ENCODE results near the gene COX17.

The COX17 gene

GRCh38 chr3:119642746-119643473 lies 34.3 kb downstream of the COX17 start:
- no peak for DNase-seq

DNA sequence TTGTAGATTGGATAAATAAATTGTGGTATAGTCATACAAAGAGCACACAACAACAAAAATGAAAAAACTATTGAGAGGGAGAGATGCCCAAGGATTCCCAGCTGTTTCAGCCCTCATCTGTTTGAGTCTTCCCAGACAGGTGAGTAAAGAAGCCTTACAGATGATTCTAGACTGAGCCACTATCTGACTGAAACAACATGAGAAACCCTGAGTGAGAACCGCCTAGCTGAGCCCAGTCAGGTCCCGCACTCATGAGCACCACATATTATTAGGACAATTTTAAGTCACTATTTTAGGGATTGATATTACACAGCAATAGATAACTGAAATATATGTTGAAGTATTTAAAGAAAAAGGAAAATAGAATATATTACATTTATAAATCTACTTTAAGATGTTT lies 35.8 kb downstream of the COX17 start:
- DNase-seq: no peak

- no peak for DNase-seq
These were observed 37.5 kb downstream of the COX17 start for GRCh38 chr3:119639494-119640350.

- peak; percentile 16 for DNase-seq
These were observed 39.3 kb downstream of the COX17 start for GRCh38 chr3:119637679-119638477.

DNA sequence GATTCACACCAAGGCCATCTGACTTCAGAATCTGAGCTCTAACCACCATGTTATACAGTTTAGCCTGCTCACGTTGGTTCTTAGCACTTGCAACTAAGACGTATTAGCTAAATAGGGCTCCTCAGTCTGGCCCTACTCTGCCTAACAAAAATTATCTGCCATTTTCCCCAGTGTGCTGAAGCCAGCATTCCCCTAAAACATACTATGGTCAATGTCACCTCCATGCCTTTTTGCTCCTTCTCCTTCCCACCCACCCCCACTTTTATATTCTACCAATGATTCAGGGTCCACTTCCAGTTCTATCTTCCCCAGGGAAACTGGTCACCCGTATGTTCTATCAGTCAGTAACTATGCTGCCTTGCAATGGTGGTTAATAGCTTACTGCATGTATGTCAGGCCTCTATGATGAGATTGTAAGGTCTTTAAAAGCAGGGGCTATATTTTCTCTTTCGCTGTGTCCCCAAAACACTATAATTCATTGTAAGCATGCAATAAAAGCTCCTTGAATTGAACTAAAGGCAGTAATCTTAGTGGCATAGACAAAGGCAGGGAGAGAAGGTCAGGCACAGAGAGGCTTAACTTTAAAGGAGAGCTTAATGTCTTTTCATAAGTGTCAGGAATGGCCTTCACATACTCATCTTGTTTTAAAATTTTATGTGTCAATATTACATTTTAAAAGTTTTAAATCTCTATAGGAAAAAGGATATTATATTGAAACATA lies 40.2 kb downstream of the COX17 start:
- DNase-seq: no peak

- DNase-seq: no peak
These were observed 41.0 kb downstream of the COX17 start for GRCh38 chr3:119636249-119636648.

DNA sequence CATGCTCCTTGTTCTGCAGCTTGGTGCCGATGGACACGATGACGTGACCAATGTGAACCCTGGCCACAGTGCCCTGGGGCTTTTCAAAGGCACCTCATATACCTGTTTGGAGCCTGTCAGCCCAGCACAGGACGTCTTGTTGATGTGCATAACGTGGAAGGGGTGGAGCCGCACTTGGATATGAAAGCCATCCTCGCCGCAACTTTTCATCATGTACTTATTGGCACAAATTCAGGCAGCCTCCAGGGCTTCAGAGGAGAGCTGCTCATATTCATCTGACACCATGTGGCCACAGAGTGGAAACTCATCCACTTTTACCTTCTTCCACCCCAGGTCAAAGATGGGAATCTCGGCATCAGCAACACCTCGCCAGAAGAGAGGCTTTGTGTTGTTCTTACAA lies 41.5 kb downstream of the COX17 start:
- DNase-seq: no peak

DNA sequence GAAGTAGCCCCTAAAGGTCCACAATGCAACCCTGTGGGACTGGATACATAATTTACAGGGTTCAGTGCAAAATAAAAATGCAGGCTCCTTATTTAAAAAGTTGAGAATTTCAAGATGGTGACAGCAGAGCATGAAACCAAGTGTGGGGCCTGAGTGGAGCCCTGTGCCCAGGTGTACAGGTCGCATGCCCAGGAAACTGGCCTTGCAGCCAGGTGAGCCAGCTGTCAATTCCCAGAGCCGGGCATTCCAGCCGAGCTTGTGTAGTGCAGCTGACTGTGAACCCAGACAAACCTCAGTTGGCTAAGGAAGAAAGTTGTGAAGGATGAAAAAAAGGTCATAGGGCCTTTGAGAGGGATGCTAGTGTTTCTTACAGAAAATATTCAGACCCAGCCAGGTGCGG lies 44.4 kb downstream of the COX17 start:
- no peak for DNase-seq

DNA sequence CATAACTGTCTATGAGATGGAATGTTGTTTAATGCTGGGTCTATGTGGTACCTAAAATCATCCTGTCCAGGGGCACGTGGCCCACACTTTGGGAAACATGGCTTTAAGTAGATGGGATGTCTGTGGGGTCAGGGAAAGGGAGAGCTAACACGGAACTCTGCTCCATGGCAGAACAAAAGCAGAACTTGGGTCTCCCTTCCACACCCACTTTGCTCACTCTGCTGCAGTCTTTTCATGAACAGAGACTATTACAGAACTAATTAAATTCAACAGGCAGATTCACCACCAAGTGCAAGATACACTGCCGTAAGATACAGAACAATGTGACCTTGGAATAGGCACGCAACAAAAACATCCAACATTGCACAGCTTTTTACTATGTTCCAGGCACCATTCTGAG lies 45.0 kb downstream of the COX17 start:
- no peak for DNase-seq

- DNase-seq: no peak
These were observed 45.7 kb downstream of the COX17 start for GRCh38 chr3:119631516-119631915.

GRCh38 chr3:119630880-119631329 lies 46.3 kb downstream of the COX17 start:
- DNase-seq: no peak

GRCh38 chr3:119630128-119630879 lies 46.9 kb downstream of the COX17 start:
- no peak for DNase-seq

DNA sequence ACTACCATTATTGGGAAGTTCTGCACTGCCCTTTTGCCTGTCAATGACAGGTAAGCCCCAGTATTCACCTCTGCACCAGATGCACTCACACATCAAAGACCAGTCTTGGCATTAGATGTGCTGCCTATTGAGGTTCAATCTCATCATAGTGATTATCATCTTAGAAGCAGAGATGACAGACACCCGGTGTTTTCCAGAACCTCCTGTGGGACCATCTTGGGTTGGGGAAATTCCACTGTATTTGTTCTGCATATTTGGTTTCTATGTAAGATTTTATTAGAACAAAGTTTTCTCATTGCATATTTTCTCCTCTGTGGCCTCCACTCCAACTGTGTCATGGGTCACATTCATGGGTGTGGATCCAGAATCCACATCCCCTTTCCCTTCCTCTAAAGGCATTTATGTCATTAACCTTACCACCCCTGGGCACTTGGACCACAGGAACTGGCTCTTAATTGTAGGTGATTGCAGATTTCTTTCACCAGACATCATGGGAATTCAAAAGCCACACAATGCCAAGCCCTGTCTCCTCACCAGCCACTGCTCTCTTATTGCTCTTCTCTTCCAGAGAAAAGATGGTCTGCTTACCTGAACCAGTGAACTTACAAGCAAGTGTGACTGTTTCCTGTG lies 48.3 kb downstream of the COX17 start:
- DNase-seq: peak; percentile 35

GRCh38 chr3:119628390-119628789 lies 48.8 kb downstream of the COX17 start:
- peak; percentile 26 for DNase-seq

DNA sequence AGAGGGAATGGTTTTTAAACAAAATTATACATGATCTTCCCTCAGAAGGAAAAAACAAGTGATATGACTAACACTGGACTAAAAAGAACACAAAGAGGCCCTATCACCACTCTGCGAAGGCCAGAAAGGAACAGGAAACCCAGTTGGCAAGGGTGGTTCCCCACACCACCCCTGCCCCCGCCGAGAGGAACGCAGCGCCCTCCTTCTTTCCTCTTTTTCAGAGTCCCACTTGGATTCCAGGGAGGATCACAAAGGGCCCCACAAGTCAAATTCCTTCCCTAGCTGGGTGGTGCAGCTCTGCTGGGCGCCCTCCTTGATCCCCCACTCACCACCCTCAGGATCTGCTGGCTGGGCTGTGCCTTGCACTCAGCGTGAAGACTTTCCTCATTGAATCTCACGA lies 49.7 kb downstream of the COX17 start:
- DNase-seq: peak; percentile 34

DNA sequence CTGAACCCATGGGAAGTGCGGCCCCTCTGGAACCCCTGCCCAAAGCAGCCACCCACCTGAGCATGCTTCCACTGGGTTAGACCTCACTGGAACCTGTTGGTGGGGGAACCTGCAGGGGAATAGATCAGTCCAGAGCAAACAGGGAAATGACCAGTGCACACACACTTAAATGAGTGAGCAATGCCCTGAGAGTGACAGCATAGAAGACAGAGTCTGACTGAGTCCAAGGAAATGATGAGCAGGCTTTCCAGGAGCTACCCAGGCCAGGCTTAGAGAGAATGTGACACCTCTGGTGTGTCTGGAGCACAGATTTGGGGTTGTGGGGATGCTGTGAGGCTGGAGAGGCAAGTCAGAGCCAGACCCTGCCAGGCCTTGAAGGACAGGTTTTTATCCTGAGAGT lies 51.0 kb downstream of the COX17 start:
- DNase-seq: no peak

GRCh38 chr3:119625451-119626153 lies 51.6 kb downstream of the COX17 start:
- DNase-seq: no peak

GRCh38 chr3:119624002-119624720 lies 53.0 kb downstream of the COX17 start:
- no peak for DNase-seq

DNA sequence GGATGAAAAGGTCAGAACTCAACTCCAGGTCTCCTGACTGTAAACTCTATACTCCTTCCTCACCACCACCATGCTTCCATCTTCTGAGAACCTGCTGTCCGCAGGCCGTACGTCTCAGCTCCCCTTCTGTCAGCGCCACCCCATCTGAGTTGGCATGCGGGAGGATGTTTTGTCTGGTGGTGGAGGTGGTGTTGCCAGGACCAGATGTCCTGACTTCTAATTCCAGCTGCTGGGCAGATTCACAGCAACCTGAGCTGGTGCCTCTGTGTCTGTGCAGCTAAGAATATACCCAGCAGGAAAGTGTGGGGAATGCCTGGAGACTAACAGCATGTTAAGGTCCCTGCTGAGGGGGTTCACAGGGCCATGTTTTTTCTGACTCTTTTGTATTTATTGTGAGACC lies 56.3 kb downstream of the COX17 start:
- DNase-seq: no peak
